A549 (cell line): ENCODE data around the gene ANKRD33B. TPM values are rescaled to one million over a fixed set of nuclear protein-coding genes. Genes with fewer than 3 reads are reported as not detected.
A peak's percentile ranks its signal among the peaks of the same experiment; 100 is the strongest.

Source experiments
- ATAC-seq, 2 experiments: fragments of 200-7000 bp in 1 of 2; fragments of >200 bp in 1 of 2; cut with Nextera tagmentation in 1 of 2; cut with Tn5 transposase in 1 of 2; 3 replicates each; pipeline versions ENCODE4 v1.8.0 to v1.9.1; 2018 to 2020; ENCODE audit warnings: mild to moderate bottlenecking in 1 of 2, moderate library complexity in 1 of 2
- CTCF ChIA-PET: fragments of 300-600 bp; sonication (Branson Sonifier 250); formaldehyde crosslinking; extraction: SDS; loops from one replicate; lab custom pipeline; 2021; ENCODE audit warnings: antibody characterized with exemption, inconsistent platforms; lab: Yijun Ruan, JAX
- POLR2A ChIA-PET: fragments of 350-600 bp; formaldehyde crosslinking; extraction: SDS; loops from one replicate; lab custom pipeline; 2021; ENCODE audit warnings: antibody characterized with exemption, inconsistent platforms; lab: Yijun Ruan, JAX
- DNase-seq, 2 experiments: peaks; one replicate each; pipeline versions ENCODE4 v3.0.0 to v3.0.0-alpha.2; 2011 to 2016; ENCODE audit warnings: low read depth in 1 of 2, low spot score in 1 of 2
- FAIRE-seq: peaks from 2 replicates; lab custom pipeline; 2011; peaks lifted over from hg19 to GRCh38; lab: Jason Lieb, UNC
- H3K27ac ChIP-seq, 2 experiments: fragments of >200 bp; sonication (Bioruptor Twin); formaldehyde crosslinking; 3 replicates each; pipeline ENCODE4 v1.5.1; 2016 to 2017
- H3K4me1 ChIP-seq: fragments of >200 bp; sonication (Bioruptor Twin); formaldehyde crosslinking; 3 replicates; pipeline ENCODE4 v1.6.1; 2016
- H3K4me2 ChIP-seq: fragments of >200 bp; sonication (Bioruptor Twin); formaldehyde crosslinking; 3 replicates; pipeline ENCODE4 v1.6.1; 2016
- H3K4me3 ChIP-seq: fragments of >200 bp; sonication (Bioruptor Twin); formaldehyde crosslinking; 3 replicates; pipeline ENCODE4 v1.5.1; 2016
- H3K9me3 ChIP-seq: fragments of >200 bp; sonication (Bioruptor Twin); formaldehyde crosslinking; 3 replicates; pipeline ENCODE4 v1.6.1; 2016
- ATOH8 ChIP-seq: fragments of 250-450 bp; sonication (Bioruptor Pico); IDR thresholded peaks from 2 replicates; pipeline ENCODE4 v1.5.0; 2020; ENCODE audit warnings: low read depth, mild to moderate bottlenecking, moderate library complexity
- CEBPB ChIP-seq, 2 experiments: fragments of >200 bp in 1 of 2; sonication (Bioruptor Twin) in 1 of 2; formaldehyde crosslinking in 1 of 2; IDR thresholded peaks; 2 replicates each; pipeline ENCODE4 v1.6.1; 2012 to 2016
- CHD4 ChIP-seq: fragments of 200-600 bp; sonication (generic); IDR thresholded peaks from 2 replicates; pipeline ENCODE4 v1.6.1; 2016; ENCODE audit warnings: antibody characterized with exemption, mild to moderate bottlenecking, borderline replicate concordance
- E2F6 ChIP-seq: IDR thresholded peaks from 2 replicates; pipeline ENCODE4 v1.6.1; 2012; ENCODE audit warnings: low read depth, borderline replicate concordance
- EHF ChIP-seq: fragments of 250-450 bp; sonication (Bioruptor Pico); IDR thresholded peaks from 2 replicates; pipeline ENCODE4 v1.5.0; 2020; ENCODE audit warnings: mild to moderate bottlenecking
- EP300 ChIP-seq, 2 experiments: fragments of >200 bp; sonication (Bioruptor Twin); formaldehyde crosslinking; IDR thresholded peaks; 2 replicates in 1 of 2; 3 replicates in 1 of 2; pipeline ENCODE4 v1.6.1; 2016 to 2017
- FOSL2 ChIP-seq, 2 experiments: fragments of 450-650 bp in 1 of 2; fragments of >200 bp in 1 of 2; sonication (Bioruptor Twin) in 1 of 2; formaldehyde crosslinking; IDR thresholded peaks; 2 replicates each; pipeline versions ENCODE4 v1.5.0 to v1.6.1; 2016 to 2020; ENCODE audit warnings: mild to moderate bottlenecking in 1 of 2, moderate library complexity in 1 of 2
- FOXS1 ChIP-seq: fragments of 250-450 bp; sonication (Bioruptor Pico); IDR thresholded peaks from 2 replicates; pipeline ENCODE4 v1.5.0; 2020; ENCODE audit warnings: mild to moderate bottlenecking, moderate library complexity
- GATA3 ChIP-seq: IDR thresholded peaks from 2 replicates; pipeline ENCODE4 v1.6.1; 2012; ENCODE audit warnings: borderline replicate concordance
- HES2 ChIP-seq: fragments of >200 bp; sonication (Bioruptor Twin); formaldehyde crosslinking; IDR thresholded peaks from 2 replicates; pipeline ENCODE4 v1.6.1; 2016
- HOXB5 ChIP-seq: fragments of 250-450 bp; sonication (Bioruptor Pico); IDR thresholded peaks from 2 replicates; pipeline ENCODE4 v1.5.0; 2020; ENCODE audit warnings: mild to moderate bottlenecking, moderate library complexity
- JUN ChIP-seq, 2 experiments: fragments of >200 bp; sonication (Bioruptor Twin); formaldehyde crosslinking; IDR thresholded peaks; 2 replicates in 1 of 2; 3 replicates in 1 of 2; pipeline ENCODE4 v1.6.1; 2016 to 2017
- JUNB ChIP-seq: fragments of >200 bp; sonication (Bioruptor Twin); formaldehyde crosslinking; IDR thresholded peaks from 2 replicates; pipeline ENCODE4 v1.6.1; 2016
- MAFK ChIP-seq: fragments of 450-650 bp; IDR thresholded peaks from 2 replicates; pipeline ENCODE4 v1.6.1; 2014; ENCODE audit not compliant: partially characterized antibody
- MAZ ChIP-seq: fragments of 150-350 bp; IDR thresholded peaks from 2 replicates; pipeline ENCODE4 v1.6.1; 2014; ENCODE audit warnings: antibody characterized with exemption, low read depth, low read length, borderline replicate concordance
- NFE2L2 ChIP-seq: fragments of 150-350 bp; conservative IDR thresholded peaks from 2 replicates; pipeline ENCODE4 v1.6.1; 2014; ENCODE audit warnings: low read length
- POLR2A ChIP-seq: IDR thresholded peaks from 2 replicates; pipeline ENCODE4 v1.6.1; 2012; ENCODE audit warnings: mild to moderate bottlenecking, low read length
- RARB ChIP-seq: fragments of 250-450 bp; sonication (Bioruptor Pico); IDR thresholded peaks from 2 replicates; pipeline ENCODE4 v1.8.0; 2021; ENCODE audit warnings: mild to moderate bottlenecking, moderate library complexity
- RCOR1 ChIP-seq: fragments of 150-350 bp; IDR thresholded peaks from 2 replicates; pipeline ENCODE4 v1.6.1; 2014; ENCODE audit warnings: antibody characterized with exemption, low read length, low read depth
- REST ChIP-seq: fragments of 200-600 bp; sonication (generic); IDR thresholded peaks from 2 replicates; pipeline ENCODE4 v1.6.1; 2016; ENCODE audit warnings: antibody characterized with exemption, mild to moderate bottlenecking, moderate library complexity
- RFX5 ChIP-seq: fragments of 450-650 bp; IDR thresholded peaks from 2 replicates; pipeline ENCODE4 v1.7.1; 2014; ENCODE audit warnings: antibody characterized with exemption, mild to moderate bottlenecking, moderate library complexity
- ZC3H11A ChIP-seq: fragments of 450-650 bp; IDR thresholded peaks from 2 replicates; pipeline ENCODE4 v1.6.1; 2014; ENCODE audit warnings: antibody characterized with exemption, mild to moderate bottlenecking
- ZNF302 ChIP-seq: fragments of 250-450 bp; sonication (Bioruptor Pico); IDR thresholded peaks from 2 replicates; pipeline ENCODE4 v1.9.0; 2021; ENCODE audit warnings: inconsistent platforms, mild to moderate bottlenecking, moderate library complexity
- ZSCAN20 ChIP-seq: fragments of 250-450 bp; sonication (Bioruptor Pico); IDR thresholded peaks from 2 replicates; pipeline ENCODE4 v1.8.0; 2022; ENCODE audit warnings: mild to moderate bottlenecking, moderate library complexity
- WGBS: methylation state at CpG from one replicate; pipeline ENCODE4 v1.1.6; 2017; ENCODE audit errors: missing lambda C conversion rate; 5-methylcytosine and 5-hydroxymethylcytosine counted together
- polyA plus RNA-seq, 4 experiments: library from polyadenylated mRNA; depleted of rRNA in 3 of 4; stranded (reverse); fragments of >200 nt; fragmentation: RNase III in 1 of 4; extraction: RNeasy Plus Mini Kit Qiagen cat#74134 plus additional on column Dnase treatment in 1 of 4; gene quantifications; 2 replicates in 3 of 4; 3 replicates in 1 of 4; pipeline ENCODE4 v1.2.3, GENCODE V29; 2011 to 2017

The ANKRD33B gene
- polyA plus RNA-seq, 2 of the 4 experiments (the other 2 are of a cell fraction) = 4.0 to 6.9 TPM

GRCh38 chr5:10550222-10550995 is 13.5 kb upstream of the ANKRD33B start:
- 81% methylated on average over 10 of the region's 10 CpGs for WGBS

GRCh38 chr5:10551782-10552138 is 12.1 kb upstream of the ANKRD33B start:
- ChIA-PET POLR2A (interaction anchor here (1.0 to 2.0 kb wide), 7 partner anchors 12 to 198 kb away, joined by 3 to 8 read pairs (median 5); partner anchors contain the start of genes ANKRD33B and MARCHF6), CTCF (interaction anchor here (0.8 to 3.0 kb wide), 10 partner anchors 12 to 99 kb away, joined by 3 to 18 read pairs (median 6); no protein-coding TSS in a partner anchor)
- no peaks in the 10 kb centered on the region for H3K9me3 ChIP-seq
- H3K4me3 ChIP-seq = no peak overlapping the region
- H3K27ac ChIP-seq = peak overlapping the region; percentile 85 to 92
- WGBS = 2% methylated on average over 3 of the region's 3 CpGs
- ATAC-seq (peak; percentile 7 to 36), DNase-seq (no peak), FAIRE-seq (no peak)
- peaks cover 69% of the 10 kb centered on the region for H3K4me1 ChIP-seq
- TF ChIP-seq JUN (IDR thresholded peaks at IDR 0.05) = no peak
- peak; percentile 60; the same call in 1 of the 2 replicates for TF ChIP-seq ZSCAN20 (CRISPR knock-in tag)
- peak; percentile 35 for TF ChIP-seq MAFK
- TF ChIP-seq RCOR1 = no peak
- TF ChIP-seq HOXB5 (CRISPR knock-in tag) = no peak; the same call in 1 of the 2 replicates
- TF ChIP-seq RARB = no peak
- peak; percentile 15; the same call in 1 of the 2 replicates for TF ChIP-seq FOXS1
- no peak for TF ChIP-seq FOSL2 (IDR thresholded peaks at IDR 0.05)
- no peak for TF ChIP-seq FOSL2 (CRISPR knock-in tag; IDR thresholded peaks at IDR 0.05)
- no peak for TF ChIP-seq POLR2A
- TF ChIP-seq ATOH8 = no peak
- TF ChIP-seq MAZ = no peak
- no peak for TF ChIP-seq NFE2L2
- TF ChIP-seq RFX5 = 0 out of 2 replicates have a peak, but pooled peaks have one; percentile 8
- TF ChIP-seq GATA3 = no peak
- no peak for TF ChIP-seq JUNB
- TF ChIP-seq CHD4 = no peak; the same call in 1 of the 2 replicates
- no peak for TF ChIP-seq E2F6
- TF ChIP-seq EP300 (IDR thresholded peaks at IDR 0.05) = no peak
- no peak for TF ChIP-seq EHF
- no peak for TF ChIP-seq ZC3H11A
- TF ChIP-seq ZNF302 (CRISPR knock-in tag) = peak; percentile 57; the same call in 1 of the 2 replicates
- H3K4me2 ChIP-seq = peak overlapping the region; percentile 67

More at GRCh38 chr5:10550222-10550995, 13.5 kb upstream of the ANKRD33B start:
- CTCF ChIA-PET = interaction anchor here (0.8 to 2.4 kb wide), 9 partner anchors 8 to 96 kb away, joined by 3 to 9 read pairs (median 5); no protein-coding TSS in a partner anchor
- Histone ChIP-seq H3K4me2 (peak overlapping the region; percentile 67), H3K27ac (peak overlapping the region; percentile 89 to 92), H3K9me3 (no peaks in the 10 kb centered on the region), H3K4me3 (0 out of 3 replicates have a peak overlapping the region, but pooled peaks have one; percentile 2), H3K4me1 (peaks cover 55% of the 10 kb centered on the region)
- TF ChIP-seq CEBPB (IDR thresholded peaks at IDR 0.05) (0 out of 4 replicates have a peak, but pooled peaks of 1 of the 2 experiments have one; percentile 6), HES2 (no peak), REST (no peak)
- ATAC-seq (no peak; a peak in 1 of 6 replicates), DNase-seq (no peak), FAIRE-seq (no peak)
- POLR2A ChIA-PET = interaction anchor here (1.1 to 2.0 kb wide), 4 partner anchors 14 to 197 kb away, joined by 4 to 8 read pairs (median 7); partner anchors contain the start of genes ANKRD33B and MARCHF6
